CD1c-positive myeloid dendritic cell (primary cell): ENCODE results near the gene MDM4.
"Not testable (repeated sequence)": the region's sequence is repeated elsewhere in the genome, so short reads cannot be mapped to it uniquely, and the experiment has no call there.

Experiments used
- DNase-seq: peaks from one replicate; pipeline ENCODE4 v3.0.0-alpha.2; 2016; ENCODE audit errors: extremely low spot score

MDM4 gene

GRCh38 chr1:204516180-204516879 is at the start of gene MDM4:
TSS of gene MDM4 (plus strand) at chr1:204516406. CDS start at chr1:204525519, 9,113 bp downstream.
- DNase-seq, result peak; percentile 98

- DNase-seq, result no peak
Observed at GRCh38 chr1:204466416-204467405, 49.5 kb upstream of the MDM4 start.

GRCh38 chr1:204468206-204468605 is 48.0 kb upstream of the MDM4 start:
- DNase-seq, result no peak

GRCh38 chr1:204468766-204469302 is 47.4 kb upstream of the MDM4 start:
- DNase-seq, result no peak

- no peak for DNase-seq
Observed at GRCh38 chr1:204469304-204469703, 46.9 kb upstream of the MDM4 start.

GRCh38 chr1:204471687-204472086 is 44.5 kb upstream of the MDM4 start:
- DNase-seq, result no peak

GRCh38 chr1:204472660-204473059 is 43.5 kb upstream of the MDM4 start:
- no peak for DNase-seq

GRCh38 chr1:204473400-204473965 is 42.7 kb upstream of the MDM4 start:
- DNase-seq, result no peak

- peak; percentile 64 for DNase-seq
Observed at GRCh38 chr1:204475656-204476432, 40.4 kb upstream of the MDM4 start.

GRCh38 chr1:204476563-204476962 is 39.6 kb upstream of the MDM4 start:
- no peak for DNase-seq

- DNase-seq, result no peak
Observed at GRCh38 chr1:204477036-204477740, 39.0 kb upstream of the MDM4 start.

GRCh38 chr1:204478172-204478899 is 37.9 kb upstream of the MDM4 start:
- no peak for DNase-seq

- no peak for DNase-seq
Observed at GRCh38 chr1:204478921-204479320, 37.3 kb upstream of the MDM4 start.

GRCh38 chr1:204479387-204480136 is 36.6 kb upstream of the MDM4 start:
- DNase-seq, result no peak

- no peak for DNase-seq
Observed at GRCh38 chr1:204480515-204480914, 35.7 kb upstream of the MDM4 start.

GRCh38 chr1:204483791-204484190 is 32.4 kb upstream of the MDM4 start:
- no peak for DNase-seq

- not testable (repeated sequence) for DNase-seq
Observed at GRCh38 chr1:204486513-204487255, 29.5 kb upstream of the MDM4 start.

GRCh38 chr1:204487256-204487615 is 29.0 kb upstream of the MDM4 start:
- DNase-seq, result no peak

GRCh38 chr1:204491655-204492054 is 24.6 kb upstream of the MDM4 start:
- DNase-seq, result no peak
